SH-SY5Y (cell line): Measurements from ENCODE around the gene CTSZ.

Experiments
- GATA2 ChIP-seq: IDR thresholded peaks from 2 replicates; pipeline ENCODE4 v1.6.1; 2011; ENCODE audit warnings: mild to moderate bottlenecking, low read depth, low read length
- GATA3 ChIP-seq: IDR thresholded peaks from 2 replicates; pipeline ENCODE4 v1.6.1; 2011; ENCODE audit warnings: low read depth, mild to moderate bottlenecking, low read length, moderate library complexity

DNA sequence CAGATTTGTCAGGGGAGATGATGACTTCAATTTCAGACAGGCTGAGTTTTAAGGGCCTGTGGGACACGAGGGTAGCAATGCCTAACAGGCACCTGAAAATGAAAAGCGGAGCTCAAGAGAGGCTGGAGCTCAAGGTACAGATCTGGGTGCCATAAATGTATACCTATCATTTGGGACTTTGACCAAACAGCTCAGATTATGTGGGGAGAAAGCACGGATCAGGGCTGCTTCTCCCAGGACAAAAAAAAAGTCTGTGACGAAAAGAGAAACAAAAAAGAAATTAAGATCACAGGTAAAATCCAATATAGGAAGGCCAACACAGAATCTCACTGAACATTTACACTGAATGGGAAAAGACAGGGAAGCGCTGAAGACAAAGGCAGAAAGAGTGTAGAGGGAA is 33.6 kb upstream of the CTSZ start:
- TF ChIP-seq GATA2 (no peak), GATA3 (no peak)
